ENCODE data around the gene HACE1.
"Not testable (repeated sequence)": the region's sequence is repeated elsewhere in the genome, so short reads cannot be mapped to it uniquely, and the experiment has no call there.

The HACE1 gene

GRCh38 chr6:104750449-104750848 lies 109.3 kb downstream of the HACE1 start:
- Mint-ChIP-seq H3K9me3 (peaks cover 3 to 9% of the 10 kb centered on the region in 2 donors), H3K27ac (no peak overlapping the region), H3K4me1 (ENCODE audit: low read depth in 2 of 2) (no peaks in the 10 kb centered on the region), H3K36me3 (ENCODE audit: insufficient read depth) (no peaks in the 10 kb centered on the region), H3K4me3 (no peak overlapping the region), H3K27me3 (no peaks in the 10 kb centered on the region)
- ATAC-seq (replicated peaks), result no peak
- no peak for DNase-seq

- not testable (repeated sequence) for H3K4me3 Mint-ChIP-seq; DNase-seq; H3K27ac Mint-ChIP-seq; H3K9me3 Mint-ChIP-seq; ATAC-seq (replicated peaks); H3K27me3 Mint-ChIP-seq; H3K4me1 Mint-ChIP-seq (ENCODE audit: low read depth in 2 of 2); H3K36me3 Mint-ChIP-seq (ENCODE audit: insufficient read depth)
Measured at GRCh38 chr6:104739124-104739523, 120.6 kb downstream of the HACE1 start.

GRCh38 chr6:104737567-104737966 lies 122.2 kb downstream of the HACE1 start:
- H3K4me3 Mint-ChIP-seq; H3K27me3 Mint-ChIP-seq; DNase-seq; ATAC-seq (replicated peaks); H3K9me3 Mint-ChIP-seq; H3K4me1 Mint-ChIP-seq (ENCODE audit: low read depth in 2 of 2); H3K27ac Mint-ChIP-seq; H3K36me3 Mint-ChIP-seq (ENCODE audit: insufficient read depth): not testable (repeated sequence)

- DNase-seq, result no peak
- no peaks in the 10 kb centered on the region for H3K27me3 Mint-ChIP-seq
- no peak overlapping the region for H3K4me3 Mint-ChIP-seq
- no peak for ATAC-seq (replicated peaks)
- no peaks in the 10 kb centered on the region for H3K4me1 Mint-ChIP-seq (ENCODE audit: low read depth in 2 of 2)
- H3K27ac Mint-ChIP-seq, result no peak overlapping the region
- H3K9me3 Mint-ChIP-seq, result no peaks in the 10 kb centered on the region
- H3K36me3 Mint-ChIP-seq (ENCODE audit: insufficient read depth), result peaks cover 8% of the 10 kb centered on the region
Measured at GRCh38 chr6:104736545-104736944, 123.2 kb downstream of the HACE1 start.

DNA sequence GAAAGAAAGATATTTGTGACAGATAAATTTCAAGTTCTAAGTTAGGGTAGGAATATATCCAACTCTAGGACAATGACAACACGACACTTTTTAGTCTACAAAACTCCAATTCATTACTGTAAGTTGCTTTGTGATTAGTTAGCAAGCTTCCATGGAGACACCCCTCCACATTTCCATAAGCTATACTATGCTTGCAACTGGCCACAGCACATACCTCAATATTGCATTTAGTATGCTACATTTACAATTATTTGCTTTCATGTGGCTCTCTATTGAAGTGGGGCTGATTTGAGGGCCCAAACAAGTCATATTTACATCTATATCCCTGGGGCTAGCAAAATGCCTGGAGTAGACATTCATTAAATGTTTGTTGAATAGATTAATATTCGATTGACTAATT lies 129.3 kb downstream of the HACE1 start:
- Mint-ChIP-seq H3K36me3 (ENCODE audit: insufficient read depth) (peaks cover 8% of the 10 kb centered on the region), H3K4me1 (ENCODE audit: low read depth in 2 of 2) (no peaks in the 10 kb centered on the region), H3K4me3 (no peak overlapping the region), H3K9me3 (no peaks in the 10 kb centered on the region), H3K27me3 (no peaks in the 10 kb centered on the region), H3K27ac (peak overlapping the region in 1 of 2 donors; percentile 35)
- no peak for DNase-seq
- ATAC-seq (replicated peaks), result no peak

DNA sequence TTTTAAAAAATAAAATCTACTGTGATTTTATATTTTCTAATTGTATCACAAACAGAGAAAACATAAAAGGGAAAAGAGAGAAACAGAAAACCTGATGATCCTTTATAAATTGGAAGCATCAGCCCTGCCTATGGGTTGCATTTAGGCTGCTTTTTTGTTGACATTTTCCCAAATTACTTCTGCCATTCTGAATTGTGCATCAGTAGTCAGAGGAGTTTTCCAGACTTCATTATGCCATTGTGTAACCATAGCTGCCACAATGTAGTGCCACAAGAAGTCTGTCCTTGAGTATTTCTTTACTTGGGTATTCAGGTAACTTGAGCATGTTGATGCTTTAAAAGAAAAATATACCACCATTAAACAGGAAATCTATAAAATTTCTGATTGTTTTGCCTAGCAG lies 130.3 kb downstream of the HACE1 start:
- Mint-ChIP-seq H3K9me3 (no peaks in the 10 kb centered on the region), H3K36me3 (ENCODE audit: insufficient read depth) (peaks cover 8% of the 10 kb centered on the region), H3K4me1 (ENCODE audit: low read depth in 2 of 2) (no peaks in the 10 kb centered on the region), H3K27ac (no peak overlapping the region), H3K4me3 (no peak overlapping the region), H3K27me3 (no peaks in the 10 kb centered on the region)
- DNase-seq, result no peak
- ATAC-seq (replicated peaks), result no peak

- H3K4me1 Mint-ChIP-seq (ENCODE audit: low read depth in 2 of 2), result no peaks in the 10 kb centered on the region
- ATAC-seq (replicated peaks) (no peak), DNase-seq (no peak)
- H3K9me3 Mint-ChIP-seq, result no peaks in the 10 kb centered on the region
- H3K27ac Mint-ChIP-seq, result no peak overlapping the region
- peaks cover 6% of the 10 kb centered on the region for H3K36me3 Mint-ChIP-seq (ENCODE audit: insufficient read depth)
- H3K4me3 Mint-ChIP-seq, result no peak overlapping the region
- H3K27me3 Mint-ChIP-seq, result no peaks in the 10 kb centered on the region
Measured at GRCh38 chr6:104728448-104728847, 131.3 kb downstream of the HACE1 start.

GRCh38 chr6:104718672-104719071 lies 141.0 kb downstream of the HACE1 start:
- H3K27me3 Mint-ChIP-seq, result no peaks in the 10 kb centered on the region
- H3K4me1 Mint-ChIP-seq (ENCODE audit: low read depth in 2 of 2), result no peaks in the 10 kb centered on the region
- no peak overlapping the region for H3K4me3 Mint-ChIP-seq
- DNase-seq (no peak), ATAC-seq (replicated peaks) (no peak)
- no peak overlapping the region for H3K27ac Mint-ChIP-seq
- H3K36me3 Mint-ChIP-seq (ENCODE audit: insufficient read depth), result no peaks in the 10 kb centered on the region
- no peaks in the 10 kb centered on the region for H3K9me3 Mint-ChIP-seq

GRCh38 chr6:104716858-104717257 lies 142.9 kb downstream of the HACE1 start:
- no peak for ATAC-seq (replicated peaks)
- Mint-ChIP-seq H3K36me3 (ENCODE audit: insufficient read depth) (no peaks in the 10 kb centered on the region), H3K27me3 (no peaks in the 10 kb centered on the region), H3K4me1 (ENCODE audit: low read depth in 2 of 2) (no peaks in the 10 kb centered on the region), H3K4me3 (no peak overlapping the region), H3K9me3 (no peaks in the 10 kb centered on the region), H3K27ac (no peak overlapping the region)
- no peak for DNase-seq

DNA sequence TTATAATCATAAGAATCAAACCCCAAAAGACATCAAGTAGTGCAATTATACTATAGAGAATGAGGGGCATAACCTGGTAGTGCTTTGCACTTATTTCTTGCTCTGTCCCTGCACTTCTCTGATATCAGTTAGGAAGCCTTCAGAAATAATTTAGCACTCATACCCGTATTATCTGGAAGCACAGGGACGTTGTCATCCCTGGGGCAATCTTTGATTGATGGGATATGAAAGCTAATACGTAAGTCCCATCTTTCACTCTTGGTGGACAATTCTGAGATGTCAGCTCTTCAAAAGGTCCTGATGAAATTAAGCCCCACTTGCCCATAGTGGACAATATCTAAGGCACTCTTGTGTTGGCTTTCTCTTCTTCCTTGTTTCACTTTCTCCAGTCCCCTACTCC lies 144.9 kb downstream of the HACE1 start:
- no peak overlapping the region for H3K4me3 Mint-ChIP-seq
- DNase-seq (no peak), ATAC-seq (replicated peaks) (no peak)
- no peaks in the 10 kb centered on the region for H3K27me3 Mint-ChIP-seq
- H3K9me3 Mint-ChIP-seq, result no peaks in the 10 kb centered on the region
- H3K4me1 Mint-ChIP-seq (ENCODE audit: low read depth in 2 of 2), result no peaks in the 10 kb centered on the region
- no peak overlapping the region for H3K27ac Mint-ChIP-seq
- H3K36me3 Mint-ChIP-seq (ENCODE audit: insufficient read depth), result no peaks in the 10 kb centered on the region

- H3K4me1 Mint-ChIP-seq (ENCODE audit: low read depth in 2 of 2), result no peaks in the 10 kb centered on the region
- no peak for DNase-seq
- H3K27me3 Mint-ChIP-seq, result no peaks in the 10 kb centered on the region
- H3K4me3 Mint-ChIP-seq, result no peak overlapping the region
- H3K36me3 Mint-ChIP-seq (ENCODE audit: insufficient read depth), result no peaks in the 10 kb centered on the region
- no peak for ATAC-seq (replicated peaks)
- H3K27ac Mint-ChIP-seq, result no peak overlapping the region
- no peaks in the 10 kb centered on the region for H3K9me3 Mint-ChIP-seq
Measured at GRCh38 chr6:104713982-104714381, 145.7 kb downstream of the HACE1 start.

DNA sequence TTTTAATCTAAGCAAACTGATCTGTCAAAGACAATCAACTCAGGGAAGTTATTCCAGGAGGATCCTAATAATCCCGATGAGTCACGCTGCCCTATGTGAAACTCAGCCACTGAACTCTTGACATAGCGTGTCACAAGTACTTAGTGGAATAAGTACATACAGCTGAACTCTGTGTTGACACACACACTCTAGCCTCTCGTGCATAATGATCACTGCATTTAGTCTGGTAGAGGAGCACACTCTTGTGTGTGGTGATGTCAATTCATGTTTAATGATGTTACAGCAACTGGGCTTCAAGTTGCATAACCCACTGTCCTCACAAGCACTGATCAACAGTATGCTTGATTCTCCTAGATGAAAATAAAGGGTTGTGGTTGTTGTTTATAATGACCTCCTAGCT lies 148.3 kb downstream of the HACE1 start:
- no peaks in the 10 kb centered on the region for H3K27me3 Mint-ChIP-seq
- no peaks in the 10 kb centered on the region for H3K9me3 Mint-ChIP-seq
- peaks cover 0 to 1% of the 10 kb centered on the region in 2 donors for H3K4me1 Mint-ChIP-seq (ENCODE audit: low read depth in 2 of 2)
- DNase-seq, result no peak
- H3K27ac Mint-ChIP-seq, result no peak overlapping the region
- ATAC-seq (replicated peaks), result no peak
- H3K36me3 Mint-ChIP-seq (ENCODE audit: insufficient read depth), result no peaks in the 10 kb centered on the region
- no peak overlapping the region for H3K4me3 Mint-ChIP-seq

DNA sequence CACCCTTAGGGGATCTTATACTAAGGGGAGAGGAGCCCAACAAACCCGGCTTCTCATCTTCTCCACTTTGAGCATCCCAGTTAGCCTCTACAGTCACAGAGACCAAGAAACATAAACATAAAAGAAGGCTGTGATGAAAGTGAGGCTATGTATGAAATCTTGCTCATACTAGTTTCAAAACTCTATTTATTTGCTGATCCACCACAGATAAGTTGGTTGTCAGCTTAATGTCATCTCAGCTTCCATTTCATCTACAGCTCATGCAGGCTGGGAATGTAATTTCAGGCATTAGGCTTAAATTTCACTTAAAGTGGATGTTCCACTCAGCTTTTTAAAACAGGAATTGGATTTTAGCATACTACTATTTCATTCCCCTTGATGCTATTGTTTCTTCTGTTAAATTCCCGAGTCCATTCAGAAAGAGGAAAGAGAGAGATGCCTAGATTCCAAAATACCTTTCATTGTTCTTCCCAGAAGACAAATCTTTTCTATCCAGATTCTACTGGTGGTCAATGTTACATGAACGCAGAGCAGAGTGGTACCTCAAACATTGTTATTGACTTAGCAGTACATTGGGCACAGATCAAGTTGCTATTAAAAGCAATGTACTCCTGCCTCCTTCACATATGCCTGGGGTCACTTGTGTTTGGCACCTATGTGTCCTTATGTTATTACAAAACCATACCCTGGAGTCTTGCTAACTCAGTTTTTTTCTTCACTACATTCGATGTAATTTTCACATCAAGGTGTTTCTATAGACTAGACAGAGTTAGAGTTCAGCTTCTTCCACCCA lies 149.0 kb downstream of the HACE1 start:
- H3K4me3 Mint-ChIP-seq, result no peak overlapping the region
- DNase-seq (no peak), ATAC-seq (replicated peaks) (no peak)
- no peaks in the 10 kb centered on the region for H3K36me3 Mint-ChIP-seq (ENCODE audit: insufficient read depth)
- no peaks in the 10 kb centered on the region for H3K9me3 Mint-ChIP-seq
- H3K4me1 Mint-ChIP-seq (ENCODE audit: low read depth in 2 of 2), result peaks cover 0 to 2% of the 10 kb centered on the region in 2 donors
- H3K27ac Mint-ChIP-seq, result no peak overlapping the region
- H3K27me3 Mint-ChIP-seq, result no peaks in the 10 kb centered on the region

DNA sequence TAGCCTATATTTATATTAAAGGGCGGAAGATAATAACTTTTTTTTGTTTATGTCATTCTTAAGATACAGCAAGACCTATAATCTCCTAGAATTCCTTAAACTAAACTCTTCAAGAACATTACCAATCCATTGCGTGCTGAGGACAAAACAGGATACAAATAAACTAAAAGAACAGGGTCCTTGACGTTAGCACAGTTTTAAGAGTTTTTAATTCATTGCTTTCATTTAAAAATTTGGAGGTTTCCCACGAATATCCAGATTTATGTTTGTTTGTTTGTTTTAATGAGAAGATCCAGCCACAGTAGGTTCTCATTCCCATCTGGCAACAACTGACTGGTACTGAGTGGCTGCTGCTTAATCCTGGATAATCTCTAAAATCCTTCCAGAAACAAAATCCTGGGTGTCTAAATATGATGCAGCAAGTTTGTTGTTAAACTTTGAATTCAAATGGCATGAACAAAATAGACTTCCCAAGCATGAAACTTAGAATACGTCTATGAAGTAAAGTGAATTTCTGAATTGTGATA lies 153.7 kb downstream of the HACE1 start:
- H3K4me1 Mint-ChIP-seq (ENCODE audit: low read depth in 2 of 2), result peaks cover 17 to 18% of the 10 kb centered on the region in 2 donors

More for the DNA sequence above, 153.7 kb downstream of the HACE1 start:
- Mint-ChIP-seq H3K4me3 (no peak overlapping the region), H3K27me3 (no peaks in the 10 kb centered on the region), H3K36me3 (ENCODE audit: insufficient read depth) (no peaks in the 10 kb centered on the region), H3K27ac (peak overlapping the region in 1 of 2 donors; percentile 57), H3K9me3 (no peaks in the 10 kb centered on the region)
- DNase-seq (no peak), ATAC-seq (replicated peaks) (no peak)
